DOHH2 (cell line): ENCODE measurements around the gene C1QTNF5.

Experiments used
- H3F3A ChIP-seq: fragments of 200-600 bp; sonication (generic), shearing (Covaris generic); 2 replicates; pipeline ENCODE4 v1.6.0; 2016; ENCODE audit warnings: antibody characterized with exemption, mild to moderate bottlenecking; ENCODE audit not compliant: control insufficient read depth, insufficient read depth
- H3K27ac ChIP-seq: fragments of 200-600 bp; sonication (generic); 2 replicates; pipeline ENCODE4 v1.5.1; 2014; ENCODE audit warnings: low read depth, mild to moderate bottlenecking, low read length, moderate library complexity
- H3K27me3 ChIP-seq: fragments of 200-600 bp; sonication (generic); 2 replicates; pipeline ENCODE4 v1.6.1; 2014; ENCODE audit warnings: mild to moderate bottlenecking, low read length, mixed read lengths; ENCODE audit not compliant: control insufficient read depth
- H3K36me3 ChIP-seq: fragments of 200-600 bp; sonication (generic); 2 replicates; pipeline ENCODE4 v1.6.1; 2014; ENCODE audit warnings: mild to moderate bottlenecking, low read length, moderate library complexity, mixed read lengths; ENCODE audit not compliant: control insufficient read depth
- H3K4me1 ChIP-seq: fragments of 200-600 bp; sonication (generic); 2 replicates; pipeline ENCODE4 v1.6.1; 2014; ENCODE audit warnings: mild to moderate bottlenecking, low read length, mixed read lengths; ENCODE audit not compliant: control insufficient read depth
- H3K4me2 ChIP-seq: fragments of 200-600 bp; sonication (generic); 2 replicates; pipeline ENCODE4 v1.6.0; 2014; ENCODE audit warnings: mild to moderate bottlenecking, low read length, moderate library complexity
- H3K4me3 ChIP-seq: fragments of 200-600 bp; sonication (generic); 2 replicates; pipeline ENCODE4 v1.5.1; 2014; ENCODE audit warnings: mild to moderate bottlenecking, low read length, mixed read lengths
- H3K79me2 ChIP-seq: fragments of 200-600 bp; sonication (generic); 2 replicates; pipeline ENCODE4 v1.6.1; 2014; ENCODE audit warnings: mild to moderate bottlenecking, low read length, mixed read lengths; ENCODE audit not compliant: control insufficient read depth
- H3K9me2 ChIP-seq: fragments of 200-600 bp; sonication (generic); replicated peaks from 2 replicates; pipeline ENCODE4 v1.6.1; 2014; ENCODE audit warnings: mild to moderate bottlenecking, low read length, mixed read lengths; ENCODE audit not compliant: control insufficient read depth
- H3K9me3 ChIP-seq: fragments of 200-600 bp; sonication (generic); 2 replicates; pipeline ENCODE4 v1.6.1; 2014; ENCODE audit warnings: antibody characterized with exemption, low read length, mixed read lengths; ENCODE audit not compliant: control insufficient read depth, insufficient read depth
- H4K20me1 ChIP-seq: fragments of 200-600 bp; sonication (generic); 2 replicates; pipeline ENCODE4 v1.6.0; 2014; ENCODE audit warnings: low read depth, mild to moderate bottlenecking, antibody characterized with exemption, low read length, moderate library complexity; ENCODE audit not compliant: control insufficient read depth, insufficient read depth
- EZH2phosphoT487 ChIP-seq: fragments of 200-600 bp; sonication (generic); IDR thresholded peaks from 2 replicates; pipeline ENCODE4 v1.6.1; 2017; ENCODE audit warnings: borderline replicate concordance, mild to moderate bottlenecking, antibody characterized with exemption, low read length, moderate library complexity, mixed read lengths
- TF ChIP-seq, protein P1 (sequence below): fragments of 200-600 bp; sonication (generic); IDR thresholded peaks from one replicate; pipeline ENCODE4 v1.5.1; 2014; ENCODE audit warnings: antibody characterized with exemption, mild to moderate bottlenecking, low read depth, low read length; ENCODE audit not compliant: poor library complexity, severe bottlenecking

The C1QTNF5 gene

DNA sequence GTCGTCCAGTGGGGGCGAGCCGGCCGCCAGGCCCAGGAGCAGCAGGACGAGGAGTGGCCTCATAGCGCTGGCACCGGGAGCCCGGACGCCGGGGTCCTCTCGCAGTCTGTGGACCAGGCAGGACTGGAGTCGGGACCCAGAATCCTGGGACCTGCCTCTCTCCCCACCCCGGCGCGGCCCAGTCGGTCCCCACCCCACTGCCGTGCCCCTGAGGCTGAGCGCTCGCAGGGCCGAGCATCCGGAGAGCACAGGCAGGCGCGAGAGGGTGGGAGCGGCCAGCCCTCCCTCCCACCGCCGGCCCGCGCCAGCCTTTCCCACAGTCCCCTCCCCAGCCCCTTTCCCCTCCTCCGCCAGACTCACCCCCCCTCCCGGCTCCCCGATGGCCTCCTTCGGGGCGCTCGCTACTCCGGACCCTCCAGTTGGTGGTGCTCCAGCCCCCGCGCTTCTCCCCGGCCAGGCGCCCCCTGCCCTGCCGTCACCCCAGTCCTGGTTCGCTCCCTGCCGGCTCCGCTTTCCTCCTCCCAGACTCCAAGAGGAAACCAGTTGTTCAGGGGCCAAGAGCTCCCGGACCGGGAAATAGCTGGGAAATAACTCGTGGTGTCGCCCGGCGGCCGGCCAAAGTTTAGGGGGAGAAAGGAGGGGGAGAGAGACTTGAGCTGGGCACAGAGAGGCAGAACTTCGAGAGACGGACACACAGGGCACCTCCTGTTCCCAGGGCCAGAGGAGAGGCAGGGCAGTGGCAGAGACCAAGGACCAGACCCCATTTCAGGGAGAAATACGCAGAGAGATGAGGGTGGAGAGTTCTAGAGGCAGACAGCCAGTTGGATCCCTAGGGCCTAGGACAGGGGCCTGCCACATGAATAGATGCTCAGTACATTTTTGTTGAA is at the start of gene C1QTNF5:
Gene C1QTNF5 (minus strand): TSS at position 549 of the 887 bp plus-strand sequence. CDS start 486 bp downstream, at position 63.
- no peak within 1 kb of the TSS for H3K4me3 ChIP-seq

DNA sequence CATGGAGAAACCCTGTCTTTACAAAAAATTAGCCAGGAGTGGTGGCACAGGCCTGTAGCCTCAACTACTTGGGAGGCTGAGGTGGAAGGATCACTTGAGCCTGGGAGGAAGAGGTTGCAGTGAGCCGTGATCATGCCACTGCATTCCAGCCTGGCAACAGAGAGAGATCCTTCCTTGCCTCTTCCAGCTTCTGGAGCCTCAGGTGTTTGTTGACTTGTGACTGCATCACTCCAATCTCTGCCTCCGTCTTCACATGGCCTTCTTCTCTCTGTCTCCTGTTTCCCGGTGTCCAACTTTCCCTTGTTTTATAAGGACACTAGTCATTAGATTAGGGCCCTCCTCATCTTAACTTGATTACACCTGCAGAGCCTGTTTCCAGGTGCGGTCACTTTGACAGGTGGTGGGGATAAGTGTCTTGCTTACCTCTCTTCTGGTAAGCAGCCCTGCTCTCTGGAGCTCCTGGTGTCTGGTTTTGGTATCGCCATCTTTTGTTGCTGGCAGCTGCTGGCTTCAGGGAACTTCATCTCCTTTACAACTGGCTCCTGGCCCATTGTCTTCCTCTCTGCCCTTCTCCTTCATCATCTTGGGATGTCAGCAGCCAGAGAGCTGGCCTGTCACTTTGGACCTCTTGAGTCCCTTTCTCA is 49.0 kb upstream of the C1QTNF5 start:
- Histone ChIP-seq H3K9me2 (no peaks in the 10 kb centered on the region), H3K9me3 (no peaks in the 10 kb centered on the region), H3K27ac (no peak overlapping the region), H3K4me1 (peaks cover 17% of the 10 kb centered on the region), H3K4me2 (no peak overlapping the region), H3F3A (no peaks in the 10 kb centered on the region), H4K20me1 (no peaks in the 10 kb centered on the region), H3K4me3 (no peak overlapping the region), H3K27me3 (no peaks in the 10 kb centered on the region), H3K79me2 (no peaks in the 10 kb centered on the region), H3K36me3 (no peaks in the 10 kb centered on the region)
- TF ChIP-seq, protein P1, sequence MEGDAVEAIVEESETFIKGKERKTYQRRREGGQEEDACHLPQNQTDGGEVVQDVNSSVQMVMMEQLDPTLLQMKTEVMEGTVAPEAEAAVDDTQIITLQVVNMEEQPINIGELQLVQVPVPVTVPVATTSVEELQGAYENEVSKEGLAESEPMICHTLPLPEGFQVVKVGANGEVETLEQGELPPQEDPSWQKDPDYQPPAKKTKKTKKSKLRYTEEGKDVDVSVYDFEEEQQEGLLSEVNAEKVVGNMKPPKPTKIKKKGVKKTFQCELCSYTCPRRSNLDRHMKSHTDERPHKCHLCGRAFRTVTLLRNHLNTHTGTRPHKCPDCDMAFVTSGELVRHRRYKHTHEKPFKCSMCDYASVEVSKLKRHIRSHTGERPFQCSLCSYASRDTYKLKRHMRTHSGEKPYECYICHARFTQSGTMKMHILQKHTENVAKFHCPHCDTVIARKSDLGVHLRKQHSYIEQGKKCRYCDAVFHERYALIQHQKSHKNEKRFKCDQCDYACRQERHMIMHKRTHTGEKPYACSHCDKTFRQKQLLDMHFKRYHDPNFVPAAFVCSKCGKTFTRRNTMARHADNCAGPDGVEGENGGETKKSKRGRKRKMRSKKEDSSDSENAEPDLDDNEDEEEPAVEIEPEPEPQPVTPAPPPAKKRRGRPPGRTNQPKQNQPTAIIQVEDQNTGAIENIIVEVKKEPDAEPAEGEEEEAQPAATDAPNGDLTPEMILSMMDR = peak; percentile 68
- TF ChIP-seq EZH2phosphoT487 = no peak

More for the DNA sequence above, at the start of gene C1QTNF5:
- peaks cover 23% of the 10 kb centered on the region for H3K79me2 ChIP-seq
- peaks cover 19% of the 10 kb centered on the region for H3K36me3 ChIP-seq
- peaks cover 31% of the 10 kb centered on the region for H3K27me3 ChIP-seq
- no peak within 1 kb of the TSS for H3K4me2 ChIP-seq
- H3F3A ChIP-seq = 0 out of 2 replicates have a peak, but pooled peaks cover 3% of the 10 kb centered on the region
- no peaks in the 10 kb centered on the region for H3K9me3 ChIP-seq
- peaks cover 39% of the 10 kb centered on the region for H3K4me1 ChIP-seq
- no peak within 1 kb of the TSS for H3K27ac ChIP-seq
- TF ChIP-seq, protein P1 = no peak
- 0 out of 2 replicates have a peak, but pooled peaks have one; percentile 36 for TF ChIP-seq EZH2phosphoT487
- 0 out of 2 replicates have a peak, but pooled peaks cover 8% of the 10 kb centered on the region for H4K20me1 ChIP-seq
- H3K9me2 ChIP-seq = no peaks in the 10 kb centered on the region

DNA sequence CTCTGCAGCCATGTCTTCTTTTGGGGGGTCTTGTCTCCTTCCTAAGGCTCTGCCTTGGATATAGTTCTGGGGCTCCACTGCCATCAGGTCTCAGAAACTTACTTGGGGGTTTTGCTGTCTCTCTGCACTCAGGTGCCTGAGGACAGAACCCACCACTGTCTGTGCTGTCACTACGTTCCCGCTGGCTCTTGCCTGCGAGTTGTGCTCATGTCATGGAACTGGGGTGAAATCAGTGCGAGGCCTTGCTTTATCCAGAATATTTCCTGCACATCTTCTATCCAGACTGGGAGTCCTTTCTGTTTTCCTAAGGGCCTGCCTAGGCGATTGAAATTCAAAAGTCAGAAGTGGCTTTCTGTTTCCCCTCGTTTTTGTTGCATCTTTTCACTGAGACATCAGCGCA is 47.4 kb upstream of the C1QTNF5 start:
- Histone ChIP-seq H4K20me1 (no peaks in the 10 kb centered on the region), H3K4me2 (no peak overlapping the region), H3K9me3 (no peaks in the 10 kb centered on the region), H3K27ac (no peak overlapping the region), H3K79me2 (no peaks in the 10 kb centered on the region), H3K4me1 (peaks cover 7% of the 10 kb centered on the region), H3K36me3 (no peaks in the 10 kb centered on the region), H3K9me2 (no peaks in the 10 kb centered on the region), H3K27me3 (no peaks in the 10 kb centered on the region), H3K4me3 (no peak overlapping the region), H3F3A (no peaks in the 10 kb centered on the region)
- TF ChIP-seq, protein P1 = no peak
- no peak for TF ChIP-seq EZH2phosphoT487
